Measurements from ENCODE around the gene ZFAND2B. TPM values are rescaled to one million over a fixed set of nuclear protein-coding genes. Genes with fewer than 3 reads are reported as not detected.
A peak's percentile ranks its signal among the peaks of the same experiment; 100 is the strongest.

The ZFAND2B gene
- total and polyA plus RNA-seq, 2 donors: 15.3 to 38.2 TPM

GRCh38 chr2:219215871-219216534 lies 9.4 kb downstream of the ZFAND2B start:
- peaks cover 6% of the 10 kb centered on the region for H3K36me3 ChIP-seq (ENCODE audit: insufficient read depth)
- no peak overlapping the region for H3K27ac ChIP-seq (ENCODE audit: low read depth)
- DNase-seq (ENCODE audit: extremely low spot score): no peak
- peaks cover 4% of the 10 kb centered on the region for H3K4me1 ChIP-seq (ENCODE audit: insufficient read depth)
- 90% methylated on average over 27 of the region's 27 CpGs for WGBS
- no peak overlapping the region for H3K4me3 ChIP-seq (ENCODE audit: low read depth, low read length)

- no peak for DNase-seq (ENCODE audit: extremely low spot score)
- 93% methylated on average over 6 of the region's 6 CpGs for WGBS
- H3K27ac ChIP-seq (ENCODE audit: low read depth): no peak overlapping the region
- peaks cover 6% of the 10 kb centered on the region for H3K36me3 ChIP-seq (ENCODE audit: insufficient read depth)
- no peak overlapping the region for H3K4me3 ChIP-seq (ENCODE audit: low read depth, low read length)
- peaks cover 4% of the 10 kb centered on the region for H3K4me1 ChIP-seq (ENCODE audit: insufficient read depth)
These were observed 9.9 kb downstream of the ZFAND2B start for GRCh38 chr2:219216535-219216915.

GRCh38 chr2:219218217-219218731 lies 11.7 kb downstream of the ZFAND2B start:
- Histone ChIP-seq H3K4me1 (ENCODE audit: insufficient read depth) (peaks cover 4% of the 10 kb centered on the region), H3K27ac (ENCODE audit: low read depth) (peak overlapping the region; percentile 71), H3K36me3 (ENCODE audit: insufficient read depth) (peaks cover 6% of the 10 kb centered on the region), H3K4me3 (ENCODE audit: low read depth, low read length) (peak overlapping the region; percentile 44)
- DNase-seq (ENCODE audit: extremely low spot score): no peak
- WGBS: under 1% methylated on average over 37 of the region's 37 CpGs

- Histone ChIP-seq H3K27ac (ENCODE audit: low read depth) (peak within 1 kb of the TSS; percentile 71), H3K4me3 (ENCODE audit: low read depth, low read length) (peak within 1 kb of the TSS; percentile 44), H3K36me3 (ENCODE audit: insufficient read depth) (peaks cover 6% of the 10 kb centered on the region), H3K4me1 (ENCODE audit: insufficient read depth) (peaks cover 4% of the 10 kb centered on the region)
- peak; percentile 95 for DNase-seq (ENCODE audit: extremely low spot score)
- 5% methylated on average over 71 of the region's 71 CpGs for WGBS
These were observed 12.4 kb downstream of the ZFAND2B start, which contains the start of gene ABCB6 for GRCh38 chr2:219218732-219219701. TSS of gene ABCB6 (minus strand) at chr2:219218958. CDS start at chr2:219218673, 285 bp downstream.

GRCh38 chr2:219219784-219220532 lies 13.4 kb downstream of the ZFAND2B start:
- Histone ChIP-seq H3K36me3 (ENCODE audit: insufficient read depth) (peaks cover 6% of the 10 kb centered on the region), H3K27ac (ENCODE audit: low read depth) (no peak overlapping the region), H3K4me3 (ENCODE audit: low read depth, low read length) (no peak overlapping the region), H3K4me1 (ENCODE audit: insufficient read depth) (peaks cover 4% of the 10 kb centered on the region)
- 87% methylated on average over 18 of the region's 18 CpGs for WGBS
- no peak for DNase-seq (ENCODE audit: extremely low spot score)

GRCh38 chr2:219220652-219221402 lies 14.2 kb downstream of the ZFAND2B start:
- Histone ChIP-seq H3K36me3 (ENCODE audit: insufficient read depth) (peaks cover 6% of the 10 kb centered on the region), H3K4me1 (ENCODE audit: insufficient read depth) (peaks cover 4% of the 10 kb centered on the region)
- 90% methylated on average over 19 of the region's 19 CpGs for WGBS

GRCh38 chr2:219221957-219222518 lies 15.5 kb downstream of the ZFAND2B start:
- Histone ChIP-seq H3K27ac (ENCODE audit: low read depth) (no peak overlapping the region), H3K4me3 (ENCODE audit: low read depth, low read length) (no peak overlapping the region), H3K36me3 (ENCODE audit: insufficient read depth) (peaks cover 4% of the 10 kb centered on the region), H3K4me1 (ENCODE audit: insufficient read depth) (peaks cover 4% of the 10 kb centered on the region)
- 92% methylated on average over 16 of the region's 16 CpGs for WGBS
- no peak for DNase-seq (ENCODE audit: extremely low spot score)

More at GRCh38 chr2:219220652-219221402, 14.2 kb downstream of the ZFAND2B start:
- no peak for DNase-seq (ENCODE audit: extremely low spot score)
- no peak overlapping the region for H3K4me3 ChIP-seq (ENCODE audit: low read depth, low read length)
- no peak overlapping the region for H3K27ac ChIP-seq (ENCODE audit: low read depth)

GRCh38 chr2:219223831-219224610 lies 17.4 kb downstream of the ZFAND2B start:
- H3K27ac ChIP-seq (ENCODE audit: low read depth): no peak overlapping the region
- peaks cover 4% of the 10 kb centered on the region for H3K4me1 ChIP-seq (ENCODE audit: insufficient read depth)
- no peak for DNase-seq (ENCODE audit: extremely low spot score)
- H3K36me3 ChIP-seq (ENCODE audit: insufficient read depth): peaks cover 4% of the 10 kb centered on the region
- WGBS: 93% methylated on average over 31 of the region's 31 CpGs
- no peak overlapping the region for H3K4me3 ChIP-seq (ENCODE audit: low read depth, low read length)

GRCh38 chr2:219225350-219225749 lies 18.8 kb downstream of the ZFAND2B start:
- no peak for DNase-seq (ENCODE audit: extremely low spot score)
- peaks cover 4% of the 10 kb centered on the region for H3K36me3 ChIP-seq (ENCODE audit: insufficient read depth)
- H3K27ac ChIP-seq (ENCODE audit: low read depth): no peak overlapping the region
- no peak overlapping the region for H3K4me3 ChIP-seq (ENCODE audit: low read depth, low read length)
- no peaks in the 10 kb centered on the region for H3K4me1 ChIP-seq (ENCODE audit: insufficient read depth)
- 89% methylated on average over 3 of the region's 3 CpGs for WGBS

- 40% methylated on average over 7 of the region's 7 CpGs for WGBS
- Histone ChIP-seq H3K4me1 (ENCODE audit: insufficient read depth) (no peaks in the 10 kb centered on the region), H3K4me3 (ENCODE audit: low read depth, low read length) (peak overlapping the region; percentile 90), H3K27ac (ENCODE audit: low read depth) (peak overlapping the region; percentile 79), H3K36me3 (ENCODE audit: insufficient read depth) (peaks cover 4% of the 10 kb centered on the region)
- no peak for DNase-seq (ENCODE audit: extremely low spot score)
These were observed 21.7 kb downstream of the ZFAND2B start for GRCh38 chr2:219228041-219228910.

- H3K4me3 ChIP-seq (ENCODE audit: low read depth, low read length): peak overlapping the region; percentile 90
- DNase-seq (ENCODE audit: extremely low spot score): no peak
- peaks cover 8% of the 10 kb centered on the region for H3K36me3 ChIP-seq (ENCODE audit: insufficient read depth)
- peak overlapping the region; percentile 79 for H3K27ac ChIP-seq (ENCODE audit: low read depth)
- 3% methylated on average over 19 of the region's 19 CpGs for WGBS
- H3K4me1 ChIP-seq (ENCODE audit: insufficient read depth): no peaks in the 10 kb centered on the region
These were observed 22.3 kb downstream of the ZFAND2B start for GRCh38 chr2:219228911-219229304.

All from urinary bladder (tissue), 4 donors.